GM21390 (cell line): ENCODE data around the gene ANKRD44.

ENCODE experiments used
- ATAC-seq: cut with Tn5 transposase; IDR thresholded peaks from one replicate; pipeline ENCODE4 v1.9.1; 2021; ENCODE audit not compliant: unreplicated experiment

The ANKRD44 gene

DNA sequence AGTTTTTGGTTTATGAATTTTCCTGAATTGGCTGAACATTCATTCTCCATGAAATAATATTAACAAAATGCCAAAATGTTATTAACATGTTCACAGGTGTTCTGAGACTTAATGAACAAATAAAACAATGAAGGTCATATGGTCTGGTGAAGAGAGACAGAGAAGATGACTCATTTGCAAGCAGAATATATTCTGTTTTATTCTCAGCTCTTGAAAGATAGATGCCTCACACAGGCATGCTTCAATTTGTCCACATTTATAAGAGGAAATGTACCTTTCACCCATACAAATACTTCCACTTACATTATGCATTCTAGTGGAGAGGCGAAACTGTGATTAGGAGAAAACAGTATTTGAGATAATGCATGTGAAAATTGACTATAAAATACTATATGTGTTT, 308.7 kb downstream of the ANKRD44 start:
- no peak for ATAC-seq

DNA sequence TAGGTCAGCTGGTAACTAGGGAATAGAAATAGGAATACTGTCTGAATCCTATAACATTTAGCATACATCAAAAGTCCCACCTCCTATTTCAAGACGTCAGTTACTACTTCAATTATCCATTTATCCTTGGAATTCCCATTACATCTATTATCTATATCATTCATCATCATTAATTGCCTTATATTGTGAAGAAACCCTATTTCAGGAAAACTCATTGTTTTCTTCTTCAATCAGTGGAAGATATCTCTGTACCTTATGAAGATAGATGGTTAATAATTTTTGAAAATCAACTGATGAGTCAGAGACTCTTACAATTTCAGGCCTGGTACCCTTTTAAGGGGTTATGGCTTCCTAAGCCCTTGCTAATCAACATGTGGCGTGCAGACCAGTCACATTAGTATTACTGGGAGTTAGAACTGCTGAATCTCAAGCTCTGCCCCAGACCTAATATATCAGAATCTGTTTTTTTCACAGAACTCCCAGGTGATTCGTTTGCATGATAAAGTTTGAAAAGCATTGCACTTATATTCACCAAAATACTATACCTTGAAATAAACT, 314.7 kb downstream of the ANKRD44 start:
- ATAC-seq, result no peak

DNA sequence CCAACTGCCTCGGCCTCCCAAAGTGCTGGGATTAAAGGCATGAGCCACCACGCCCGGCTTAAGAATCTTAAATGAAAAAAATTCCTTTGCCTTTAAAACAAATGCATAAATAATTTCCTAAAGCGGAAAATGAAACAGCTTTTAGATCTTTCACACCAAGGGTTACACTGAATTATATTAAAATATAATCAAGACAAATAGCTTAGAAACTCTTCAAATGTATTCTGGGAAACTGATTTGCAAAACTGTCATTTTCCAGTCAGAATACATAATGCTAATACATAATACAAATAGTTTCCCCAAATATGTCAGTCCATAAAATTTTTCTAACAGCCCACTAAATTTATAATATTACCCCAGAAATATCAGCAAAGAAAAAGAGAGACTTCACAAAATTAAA, 315.8 kb downstream of the ANKRD44 start:
- no peak for ATAC-seq

- ATAC-seq, result no peak
Measured at GRCh38 chr2:196993617-196994016, 317.0 kb downstream of the ANKRD44 start.

- ATAC-seq, result no peak
Measured at GRCh38 chr2:196992466-196992865, 318.1 kb downstream of the ANKRD44 start.

- no peak for ATAC-seq
Measured at GRCh38 chr2:196990788-196991461, 319.7 kb downstream of the ANKRD44 start.

DNA sequence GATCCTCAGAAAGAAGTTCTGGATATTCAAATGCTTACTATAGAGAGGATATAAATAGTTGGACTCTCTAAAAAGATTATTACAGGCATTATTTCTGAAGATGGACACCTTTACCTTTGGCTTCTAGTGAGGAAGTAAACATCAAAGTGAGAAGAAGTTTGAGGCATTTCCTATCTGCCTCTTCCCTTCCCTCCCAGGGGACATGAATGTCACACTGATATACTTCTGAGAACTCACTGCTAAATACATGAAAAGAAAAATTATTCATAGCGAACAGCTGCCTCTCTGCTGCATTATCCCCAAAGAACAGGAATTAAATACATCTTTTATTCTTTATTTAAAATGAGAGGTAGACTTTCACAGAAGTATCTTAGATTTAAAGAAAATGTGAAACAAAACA, 320.5 kb downstream of the ANKRD44 start:
- ATAC-seq, result no peak

DNA sequence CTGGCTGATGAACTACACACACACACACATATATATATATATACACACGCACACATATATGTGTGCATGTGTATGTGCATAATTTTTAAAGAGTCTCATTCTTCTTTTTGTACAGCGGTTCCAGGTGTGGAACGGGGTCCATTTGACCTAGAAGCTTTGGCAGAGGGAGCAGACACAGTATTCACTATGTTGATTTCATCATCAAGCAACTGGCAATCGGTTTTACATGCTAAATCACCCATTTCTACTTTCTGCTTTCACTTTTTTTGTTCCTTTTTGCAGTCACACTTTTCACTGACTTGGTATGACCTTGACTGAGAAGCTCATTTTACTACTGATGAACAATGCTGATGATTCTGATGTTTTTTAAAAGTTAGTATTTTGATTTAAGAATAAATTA, 321.1 kb downstream of the ANKRD44 start:
- ATAC-seq, result no peak

DNA sequence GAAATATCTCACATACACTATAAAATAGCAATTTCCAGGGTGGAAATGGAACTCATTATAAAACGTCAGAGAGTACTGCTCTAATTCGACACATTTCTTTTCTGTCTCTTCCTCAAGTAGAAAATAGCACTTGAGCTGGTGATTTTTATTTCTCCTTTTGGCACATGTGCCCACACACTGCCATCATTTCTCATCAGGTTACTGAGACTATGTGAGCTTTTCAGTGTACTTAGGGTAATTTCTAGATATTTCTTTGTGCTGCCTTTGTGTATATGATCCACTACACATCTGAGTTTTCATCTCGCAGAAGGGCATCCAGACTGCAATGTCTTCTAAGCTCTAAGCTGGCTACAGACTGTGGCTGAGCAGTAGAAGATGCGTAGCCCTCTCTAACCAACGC, 321.9 kb downstream of the ANKRD44 start:
- no peak for ATAC-seq

GRCh38 chr2:196987649-196988364, 322.8 kb downstream of the ANKRD44 start:
- peak; percentile 46 for ATAC-seq

- no peak for ATAC-seq
Measured at GRCh38 chr2:196987298-196987648, 323.3 kb downstream of the ANKRD44 start.

DNA sequence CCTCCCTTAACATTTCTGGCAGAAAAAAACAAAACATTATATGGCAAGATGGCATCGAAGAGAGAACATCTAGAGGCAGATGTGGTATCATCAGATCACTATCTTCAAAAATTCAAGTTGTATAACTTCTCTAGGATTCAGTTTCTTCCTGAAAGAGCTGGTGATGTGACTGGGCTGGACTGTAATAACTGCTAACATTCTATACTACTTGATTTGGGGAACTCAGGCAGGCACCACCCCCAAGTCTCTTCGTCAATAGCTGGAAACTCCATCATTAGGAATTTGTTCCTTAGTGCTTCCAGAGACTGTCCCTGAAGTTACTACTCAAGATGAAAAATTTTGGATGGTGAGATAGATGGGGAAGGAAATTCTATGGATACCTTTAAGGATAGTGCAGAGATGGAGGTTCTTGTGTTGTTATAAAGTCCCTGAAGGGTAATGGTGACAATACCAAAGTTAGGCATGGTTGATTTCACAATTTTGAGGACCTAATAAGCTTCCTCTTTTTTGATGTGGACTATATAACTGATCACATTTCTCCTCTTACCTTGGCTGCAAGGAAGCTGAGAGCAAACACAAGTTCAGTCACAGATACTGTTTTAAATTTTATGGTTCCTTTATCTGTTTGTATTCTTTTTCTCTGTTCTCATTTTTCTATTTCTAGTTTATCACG, 324.9 kb downstream of the ANKRD44 start:
- no peak for ATAC-seq

GRCh38 chr2:196984903-196985302, 325.7 kb downstream of the ANKRD44 start:
- no peak for ATAC-seq

DNA sequence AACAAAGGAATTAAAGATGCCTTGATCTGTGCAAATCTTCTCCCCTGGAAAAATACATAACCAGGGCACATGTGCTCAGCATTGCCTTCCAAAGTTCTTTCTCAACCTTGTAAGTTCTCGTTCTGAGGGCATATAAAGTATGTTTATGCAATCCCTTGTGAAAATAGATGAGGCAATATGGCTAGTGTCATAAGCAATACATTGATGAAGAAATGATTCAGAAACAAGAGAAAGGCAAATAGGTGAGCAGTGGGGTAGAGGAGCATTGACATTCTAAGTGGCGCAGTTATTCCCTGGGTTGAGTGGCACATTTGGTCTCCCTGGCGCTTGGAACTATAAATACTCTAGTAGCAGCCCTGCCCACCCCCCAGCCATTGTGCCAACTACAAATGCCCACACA, 326.6 kb downstream of the ANKRD44 start:
- ATAC-seq, result no peak

GRCh38 chr2:196980473-196980872, 330.1 kb downstream of the ANKRD44 start:
- no peak for ATAC-seq

DNA sequence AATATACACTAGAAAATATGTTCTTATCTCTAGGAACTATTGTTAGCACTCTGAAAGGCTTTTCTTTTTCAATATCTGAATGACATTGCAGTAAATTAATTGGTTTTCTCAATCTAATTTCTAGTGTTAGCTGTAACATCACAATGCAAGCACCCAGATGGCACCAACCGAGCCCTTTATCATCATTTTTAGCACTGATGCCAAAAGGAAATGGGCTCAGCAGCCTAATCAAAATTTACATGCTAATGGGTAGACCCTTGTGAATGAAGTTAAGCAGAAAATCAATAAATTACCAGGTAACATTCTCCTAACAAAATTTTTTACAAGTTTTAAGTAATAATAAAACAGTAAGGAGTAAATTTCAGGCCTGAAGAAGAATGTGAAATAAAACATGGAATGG, 330.6 kb downstream of the ANKRD44 start:
- no peak for ATAC-seq

- no peak for ATAC-seq
Measured at GRCh38 chr2:196977507-196977906, 333.1 kb downstream of the ANKRD44 start.

DNA sequence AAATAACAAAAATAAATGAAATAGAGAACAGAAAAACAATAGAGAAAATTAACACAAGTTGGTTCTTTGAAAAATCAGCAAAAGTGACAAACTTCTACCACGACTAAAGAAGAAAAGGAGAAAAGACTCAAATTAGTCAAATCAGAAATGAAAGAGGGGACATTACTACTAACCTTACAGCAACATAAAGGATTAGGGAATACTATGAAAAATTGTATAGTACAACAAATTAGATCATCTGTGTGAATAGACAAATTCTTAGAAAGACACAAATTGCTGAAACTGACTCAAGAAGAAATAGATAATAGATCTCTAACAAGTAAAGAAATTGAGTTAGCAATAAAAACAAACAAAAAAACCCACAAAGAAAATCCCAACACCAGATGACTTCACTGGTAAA, 335.6 kb downstream of the ANKRD44 start:
- ATAC-seq, result no peak

GRCh38 chr2:196971574-196972279, 338.9 kb downstream of the ANKRD44 start:
- ATAC-seq, result no peak

DNA sequence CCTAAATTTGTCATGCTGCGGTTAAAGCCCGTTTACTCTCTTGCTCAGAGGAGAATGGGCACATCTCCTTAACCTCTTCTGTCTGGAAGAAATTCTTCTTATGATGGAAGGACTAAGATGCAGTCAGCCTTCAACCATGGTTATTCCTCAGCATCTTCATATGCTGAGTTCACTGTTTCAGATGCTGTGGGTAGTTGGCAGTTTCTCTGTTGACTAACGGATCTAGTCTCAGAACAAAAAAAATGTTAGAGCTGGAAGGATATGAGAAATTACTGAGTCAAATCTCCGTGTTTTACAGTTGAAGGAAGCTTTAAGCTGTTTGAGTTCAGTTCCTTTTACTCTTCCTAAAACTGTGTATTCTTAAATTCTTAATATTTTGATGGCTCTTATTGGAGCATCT, 340.5 kb downstream of the ANKRD44 start:
- ATAC-seq, result no peak

DNA sequence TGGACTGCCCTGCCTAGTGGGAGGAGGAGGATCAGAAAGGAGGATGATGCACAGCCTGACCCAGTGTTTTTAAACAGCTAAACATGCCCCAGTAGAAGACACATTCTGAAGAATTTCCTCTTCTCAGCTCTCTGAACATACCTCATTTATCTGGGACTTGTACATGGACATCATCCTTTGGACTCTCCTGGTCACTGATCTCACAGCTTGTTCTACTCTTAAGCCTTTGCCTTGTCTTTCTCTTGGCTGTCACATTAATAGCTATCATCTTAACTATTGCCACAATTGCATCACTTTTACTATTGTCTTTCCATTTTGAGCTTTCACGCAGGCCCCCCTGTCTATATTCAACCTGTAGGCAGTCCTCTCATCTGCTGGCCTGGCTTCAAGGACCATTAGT, 342.1 kb downstream of the ANKRD44 start:
- no peak for ATAC-seq
